ENCODE results near the gene AHRR.
"Not testable (repeated sequence)": the region's sequence is repeated elsewhere in the genome, so short reads cannot be mapped to it uniquely, and the experiment has no call there.

AHRR gene

DNA sequence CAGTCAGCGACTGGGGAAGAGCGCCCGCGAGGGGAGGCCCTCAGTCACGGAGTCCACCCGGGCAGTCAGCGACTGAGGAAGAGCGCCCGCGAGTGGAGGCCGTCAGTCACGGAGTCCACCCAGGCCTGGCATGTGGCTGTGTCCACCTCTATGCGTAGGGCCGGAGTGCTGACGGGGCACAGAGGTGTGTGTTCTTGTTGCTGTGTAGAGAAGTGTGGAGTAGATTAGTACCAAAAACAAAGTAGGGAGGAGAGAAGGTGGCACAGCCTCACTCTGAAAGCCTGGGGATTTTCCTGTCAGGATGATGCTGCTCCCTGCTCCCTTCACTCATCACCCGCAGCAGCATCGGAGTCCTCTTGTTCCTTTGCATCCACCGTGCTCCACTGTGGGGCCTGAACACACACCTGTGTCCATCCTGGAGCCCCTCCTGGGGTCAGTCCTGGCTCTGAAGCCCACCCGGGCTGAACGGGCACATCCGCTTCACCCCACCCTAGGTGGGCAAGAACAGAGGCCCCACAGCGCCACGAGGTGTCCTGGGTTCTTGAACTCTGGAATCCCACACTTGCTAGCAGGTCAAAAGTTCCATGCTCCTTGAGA lies 37.9 kb downstream of the AHRR start:
- Mint-ChIP-seq H3K27me3 (peaks cover 24% of the 10 kb centered on the region), H3K9me3 (no peaks in the 10 kb centered on the region), H3K4me1 (no peaks in the 10 kb centered on the region), H3K36me3 (ENCODE audit: insufficient read depth) (peaks cover 2% of the 10 kb centered on the region), H3K27ac (ENCODE audit: low read depth) (no peak overlapping the region), H3K4me3 (no peak overlapping the region)
- ATAC-seq (replicated peaks; ENCODE audit: extremely low read depth, poor library complexity, severe bottlenecking) (no peak), DNase-seq (ENCODE audit: low spot score in 2 of 2) (no peak)

- Mint-ChIP-seq H3K36me3 (ENCODE audit: insufficient read depth) (peaks cover 2% of the 10 kb centered on the region), H3K9me3 (no peaks in the 10 kb centered on the region), H3K27ac (ENCODE audit: low read depth) (no peak overlapping the region), H3K27me3 (peaks cover 34% of the 10 kb centered on the region), H3K4me1 (no peaks in the 10 kb centered on the region), H3K4me3 (no peak overlapping the region)
- ATAC-seq (replicated peaks; ENCODE audit: extremely low read depth, poor library complexity, severe bottlenecking) (no peak), DNase-seq (ENCODE audit: low spot score in 2 of 2) (no peak)
These were observed 38.9 kb downstream of the AHRR start for GRCh38 chr5:360257-361027.

- H3K9me3 Mint-ChIP-seq, result no peaks in the 10 kb centered on the region
- peaks cover 2% of the 10 kb centered on the region for H3K36me3 Mint-ChIP-seq (ENCODE audit: insufficient read depth)
- DNase-seq (ENCODE audit: low spot score in 2 of 2) (no peak), ATAC-seq (replicated peaks; ENCODE audit: extremely low read depth, poor library complexity, severe bottlenecking) (no peak)
- H3K4me1 Mint-ChIP-seq, result no peaks in the 10 kb centered on the region
- no peak overlapping the region for H3K27ac Mint-ChIP-seq (ENCODE audit: low read depth)
- no peak overlapping the region for H3K4me3 Mint-ChIP-seq
- H3K27me3 Mint-ChIP-seq, result peaks cover 51% of the 10 kb centered on the region
These were observed 40.7 kb downstream of the AHRR start for GRCh38 chr5:362189-362588.

GRCh38 chr5:362978-363765 lies 41.7 kb downstream of the AHRR start:
- Mint-ChIP-seq H3K4me1 (no peaks in the 10 kb centered on the region), H3K27me3 (peaks cover 60% of the 10 kb centered on the region), H3K9me3 (no peaks in the 10 kb centered on the region), H3K27ac (ENCODE audit: low read depth) (no peak overlapping the region), H3K36me3 (ENCODE audit: insufficient read depth) (peaks cover 2% of the 10 kb centered on the region), H3K4me3 (no peak overlapping the region)
- ATAC-seq (replicated peaks; ENCODE audit: extremely low read depth, poor library complexity, severe bottlenecking) (no peak), DNase-seq (ENCODE audit: low spot score in 2 of 2) (no peak)

DNA sequence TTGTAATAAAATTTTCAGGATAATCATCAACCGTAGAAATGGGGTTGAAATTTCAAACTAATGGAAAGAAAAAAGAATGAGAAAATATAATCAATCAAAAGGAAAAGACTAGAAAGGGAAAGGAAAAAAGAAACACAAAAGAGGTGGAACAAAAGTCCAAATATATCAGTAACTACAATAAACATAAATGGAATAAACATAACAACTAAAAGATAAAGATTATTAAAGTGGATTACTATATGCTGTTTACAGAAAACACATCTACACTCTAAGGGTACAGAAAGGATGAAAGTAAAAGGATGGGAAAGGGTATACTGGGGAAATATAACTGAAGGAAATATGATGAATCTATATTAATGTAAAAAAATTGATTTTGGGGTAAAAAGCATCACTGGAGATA lies 43.0 kb downstream of the AHRR start:
- H3K27me3 Mint-ChIP-seq, result peaks cover 70% of the 10 kb centered on the region
- H3K4me1 Mint-ChIP-seq, result peaks cover 13% of the 10 kb centered on the region
- no peak for DNase-seq (ENCODE audit: low spot score in 2 of 2)
- peaks cover under 1% of the 10 kb centered on the region for H3K36me3 Mint-ChIP-seq (ENCODE audit: insufficient read depth)
- H3K9me3 Mint-ChIP-seq, result no peaks in the 10 kb centered on the region
- no peak for ATAC-seq (replicated peaks; ENCODE audit: extremely low read depth, poor library complexity, severe bottlenecking)
- H3K27ac Mint-ChIP-seq (ENCODE audit: low read depth), result no peak overlapping the region
- no peak overlapping the region for H3K4me3 Mint-ChIP-seq

GRCh38 chr5:366541-367357 lies 45.2 kb downstream of the AHRR start:
- Mint-ChIP-seq H3K36me3 (ENCODE audit: insufficient read depth) (no peaks in the 10 kb centered on the region), H3K4me3 (no peak overlapping the region), H3K27ac (ENCODE audit: low read depth) (no peak overlapping the region), H3K4me1 (peaks cover 16% of the 10 kb centered on the region), H3K9me3 (no peaks in the 10 kb centered on the region), H3K27me3 (peaks cover 69% of the 10 kb centered on the region)
- peak; percentile 7 to 9 for DNase-seq (ENCODE audit: low spot score in 2 of 2)
- ATAC-seq (replicated peaks; ENCODE audit: extremely low read depth, poor library complexity, severe bottlenecking), result no peak

GRCh38 chr5:367358-368130 lies 46.0 kb downstream of the AHRR start:
- peaks cover 77% of the 10 kb centered on the region for H3K27me3 Mint-ChIP-seq
- peaks cover 16% of the 10 kb centered on the region for H3K4me1 Mint-ChIP-seq
- no peak for ATAC-seq (replicated peaks; ENCODE audit: extremely low read depth, poor library complexity, severe bottlenecking)
- H3K9me3 Mint-ChIP-seq, result no peaks in the 10 kb centered on the region
- peak; percentile 3 to 8 for DNase-seq (ENCODE audit: low spot score in 2 of 2)
- no peak overlapping the region for H3K27ac Mint-ChIP-seq (ENCODE audit: low read depth)
- no peak overlapping the region for H3K4me3 Mint-ChIP-seq
- H3K36me3 Mint-ChIP-seq (ENCODE audit: insufficient read depth), result no peaks in the 10 kb centered on the region

DNA sequence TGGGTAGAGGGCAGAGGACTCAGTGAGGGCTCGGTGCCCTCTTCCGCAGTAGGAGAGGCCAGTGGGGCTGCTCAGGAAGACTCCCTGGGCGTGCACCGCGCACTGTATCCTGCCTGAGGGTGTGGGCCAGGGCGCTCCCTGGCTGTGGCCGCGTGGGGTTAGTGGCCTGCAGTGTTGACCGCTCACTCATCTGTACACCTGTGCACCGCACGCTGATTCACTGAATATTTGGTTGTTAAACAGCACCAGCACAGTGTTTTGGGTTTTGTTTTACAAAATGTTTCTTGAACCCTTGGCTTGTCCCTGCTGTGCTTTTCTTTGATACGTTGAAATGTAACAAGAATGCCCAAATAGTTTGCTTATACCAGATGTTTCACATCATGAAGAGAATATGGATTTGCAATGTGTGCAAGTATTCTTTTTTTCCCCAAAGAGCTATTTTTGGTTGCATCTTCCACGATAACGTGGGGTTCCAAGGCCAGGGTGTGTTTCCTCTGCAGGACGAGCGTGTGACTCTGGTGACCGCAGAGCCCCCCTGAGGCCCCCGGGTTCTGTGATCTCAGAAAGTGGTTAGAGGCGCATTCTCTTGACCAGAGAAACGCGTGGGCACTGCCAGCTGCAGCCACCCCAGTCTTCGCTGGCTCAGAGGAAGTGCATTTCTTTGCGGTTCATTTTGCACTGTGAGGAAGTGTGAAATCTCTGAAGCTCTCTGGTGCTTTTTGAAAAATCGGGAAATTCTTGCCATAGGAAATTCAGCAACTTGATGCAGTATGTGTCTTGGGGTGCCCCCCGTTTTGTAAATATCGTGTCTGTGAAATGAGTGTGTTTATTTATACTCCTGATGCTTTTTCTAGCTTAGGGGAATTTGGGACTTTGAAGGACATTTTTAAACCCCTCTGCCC lies 46.9 kb downstream of the AHRR start:
- H3K36me3 Mint-ChIP-seq (ENCODE audit: insufficient read depth), result no peaks in the 10 kb centered on the region

GRCh38 chr5:369151-369868 lies 47.8 kb downstream of the AHRR start:
- Mint-ChIP-seq H3K4me3 (peak overlapping the region; percentile 4), H3K9me3 (no peaks in the 10 kb centered on the region), H3K27me3 (peaks cover 69% of the 10 kb centered on the region), H3K27ac (ENCODE audit: low read depth) (peak overlapping the region; percentile 2), H3K4me1 (peaks cover 16% of the 10 kb centered on the region), H3K36me3 (ENCODE audit: insufficient read depth) (no peaks in the 10 kb centered on the region)
- ATAC-seq (replicated peaks; ENCODE audit: extremely low read depth, poor library complexity, severe bottlenecking), result peak; percentile 32
- DNase-seq (ENCODE audit: low spot score in 2 of 2), result peak; percentile 7 to 9

More for the DNA sequence above, 46.9 kb downstream of the AHRR start:
- H3K4me3 Mint-ChIP-seq, result peak overlapping the region; percentile 4
- ATAC-seq (replicated peaks; ENCODE audit: extremely low read depth, poor library complexity, severe bottlenecking) (no peak), DNase-seq (ENCODE audit: low spot score in 2 of 2) (no peak)
- no peaks in the 10 kb centered on the region for H3K9me3 Mint-ChIP-seq
- peaks cover 16% of the 10 kb centered on the region for H3K4me1 Mint-ChIP-seq
- H3K27ac Mint-ChIP-seq (ENCODE audit: low read depth), result peak overlapping the region; percentile 2
- peaks cover 78% of the 10 kb centered on the region for H3K27me3 Mint-ChIP-seq

GRCh38 chr5:369869-370236 lies 48.3 kb downstream of the AHRR start:
- DNase-seq (ENCODE audit: low spot score in 2 of 2), result peak in 1 of 2 donors; percentile 8
- H3K4me3 Mint-ChIP-seq; H3K9me3 Mint-ChIP-seq; H3K36me3 Mint-ChIP-seq (ENCODE audit: insufficient read depth); ATAC-seq (replicated peaks; ENCODE audit: extremely low read depth, poor library complexity, severe bottlenecking); H3K27ac Mint-ChIP-seq (ENCODE audit: low read depth): not testable (repeated sequence)
- Mint-ChIP-seq H3K4me1 (peaks cover 16% of the 10 kb centered on the region), H3K27me3 (peaks cover 69% of the 10 kb centered on the region)
